Neural cell (in vitro differentiated cells): ENCODE measurements around the gene TYK2.
"Not testable (repeated sequence)": the region's sequence is repeated elsewhere in the genome, so short reads cannot be mapped to it uniquely, and the experiment has no call there.

Experiments used
- EP300 ChIP-seq: fragments of 450-650 bp; conservative IDR thresholded peaks from 2 replicates; pipeline ENCODE4 v1.6.1; 2014; ENCODE audit warnings: antibody characterized with exemption, mild to moderate bottlenecking, moderate library complexity; ENCODE audit not compliant: poor library complexity, severe bottlenecking
- POLR2AphosphoS5 ChIP-seq: IDR thresholded peaks from 2 replicates; pipeline ENCODE4 v1.6.1; 2012
- RAD21 ChIP-seq: fragments of 450-650 bp; conservative IDR thresholded peaks from 2 replicates; pipeline ENCODE4 v1.6.1; 2014; ENCODE audit warnings: antibody characterized with exemption, mild to moderate bottlenecking, moderate library complexity
- TAF1 ChIP-seq: IDR thresholded peaks from 2 replicates; pipeline ENCODE4 v1.6.1; 2012; ENCODE audit warnings: low read depth
- TF ChIP-seq, protein P1 (sequence below): fragments of 450-650 bp; IDR thresholded peaks from 2 replicates; pipeline ENCODE4 v1.5.1; 2014; ENCODE audit warnings: antibody characterized with exemption, mild to moderate bottlenecking, moderate library complexity; ENCODE audit not compliant: poor library complexity, severe bottlenecking

DNA sequence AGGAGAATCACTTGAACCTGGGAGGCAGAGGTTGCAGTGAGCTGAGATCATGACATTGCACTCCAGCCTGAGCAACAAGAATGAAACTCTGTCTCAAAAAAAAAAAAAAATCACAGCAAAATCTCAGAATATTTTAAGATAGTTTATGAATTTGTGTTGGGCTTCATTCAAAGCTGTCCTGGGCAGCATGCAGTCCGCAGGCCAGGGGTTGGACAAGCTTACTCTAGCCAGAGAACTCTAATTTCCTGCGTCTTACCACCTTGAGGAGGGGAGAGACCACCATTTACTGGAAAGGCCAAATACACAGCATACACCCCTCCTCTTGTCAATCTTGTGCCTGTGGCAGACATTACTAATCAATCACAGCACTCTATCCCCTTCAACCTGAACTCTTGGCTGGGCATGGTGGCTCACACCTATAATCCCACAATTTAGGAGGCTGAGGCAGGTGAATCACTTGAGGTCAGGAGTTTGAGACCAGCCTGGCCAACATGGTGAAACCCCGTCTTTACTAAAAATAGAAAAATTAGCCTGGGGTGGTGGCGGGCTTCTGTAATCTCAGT, 13.3 kb downstream of the TYK2 start:
- TF ChIP-seq, protein P1, sequence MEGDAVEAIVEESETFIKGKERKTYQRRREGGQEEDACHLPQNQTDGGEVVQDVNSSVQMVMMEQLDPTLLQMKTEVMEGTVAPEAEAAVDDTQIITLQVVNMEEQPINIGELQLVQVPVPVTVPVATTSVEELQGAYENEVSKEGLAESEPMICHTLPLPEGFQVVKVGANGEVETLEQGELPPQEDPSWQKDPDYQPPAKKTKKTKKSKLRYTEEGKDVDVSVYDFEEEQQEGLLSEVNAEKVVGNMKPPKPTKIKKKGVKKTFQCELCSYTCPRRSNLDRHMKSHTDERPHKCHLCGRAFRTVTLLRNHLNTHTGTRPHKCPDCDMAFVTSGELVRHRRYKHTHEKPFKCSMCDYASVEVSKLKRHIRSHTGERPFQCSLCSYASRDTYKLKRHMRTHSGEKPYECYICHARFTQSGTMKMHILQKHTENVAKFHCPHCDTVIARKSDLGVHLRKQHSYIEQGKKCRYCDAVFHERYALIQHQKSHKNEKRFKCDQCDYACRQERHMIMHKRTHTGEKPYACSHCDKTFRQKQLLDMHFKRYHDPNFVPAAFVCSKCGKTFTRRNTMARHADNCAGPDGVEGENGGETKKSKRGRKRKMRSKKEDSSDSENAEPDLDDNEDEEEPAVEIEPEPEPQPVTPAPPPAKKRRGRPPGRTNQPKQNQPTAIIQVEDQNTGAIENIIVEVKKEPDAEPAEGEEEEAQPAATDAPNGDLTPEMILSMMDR = not testable (repeated sequence)
- TF ChIP-seq TAF1, POLR2AphosphoS5, RAD21, EP300: not testable (repeated sequence)
